AG09319 (cell line): ENCODE results near the gene PTPRT.

Experiments used
- DNase-seq: peaks from one replicate; pipeline ENCODE4 v3.0.0-alpha.2; 2010; ENCODE audit warnings: low read depth; ENCODE audit errors: extremely low read depth
- CTCF ChIP-seq: IDR thresholded peaks from 2 replicates; pipeline ENCODE4 v1.5.1; 2011; ENCODE audit warnings: low read depth, mild to moderate bottlenecking, inconsistent platforms, low read length, moderate library complexity

PTPRT gene

GRCh38 chr20:42483730-42484303 is 705.9 kb downstream of the PTPRT start:
- DNase-seq: no peak
- no peak for TF ChIP-seq CTCF

GRCh38 chr20:42482808-42483207 is 706.9 kb downstream of the PTPRT start:
- TF ChIP-seq CTCF: no peak
- no peak for DNase-seq

- no peak for DNase-seq
- no peak for TF ChIP-seq CTCF
These were observed 713.9 kb downstream of the PTPRT start for GRCh38 chr20:42475773-42476172.

- TF ChIP-seq CTCF: no peak
- no peak for DNase-seq
These were observed 715.1 kb downstream of the PTPRT start for GRCh38 chr20:42474646-42475045.

GRCh38 chr20:42472198-42472597 is 717.5 kb downstream of the PTPRT start:
- no peak for TF ChIP-seq CTCF
- DNase-seq: no peak

GRCh38 chr20:42461965-42462593 is 727.6 kb downstream of the PTPRT start:
- no peak for TF ChIP-seq CTCF
- no peak for DNase-seq

GRCh38 chr20:42461291-42461690 is 728.4 kb downstream of the PTPRT start:
- no peak for TF ChIP-seq CTCF
- DNase-seq: no peak
